Measurements from ENCODE around the gene SLC19A1.
A peak's percentile ranks its signal among the peaks of the same experiment; 100 is the strongest.

SLC19A1 gene

DNA sequence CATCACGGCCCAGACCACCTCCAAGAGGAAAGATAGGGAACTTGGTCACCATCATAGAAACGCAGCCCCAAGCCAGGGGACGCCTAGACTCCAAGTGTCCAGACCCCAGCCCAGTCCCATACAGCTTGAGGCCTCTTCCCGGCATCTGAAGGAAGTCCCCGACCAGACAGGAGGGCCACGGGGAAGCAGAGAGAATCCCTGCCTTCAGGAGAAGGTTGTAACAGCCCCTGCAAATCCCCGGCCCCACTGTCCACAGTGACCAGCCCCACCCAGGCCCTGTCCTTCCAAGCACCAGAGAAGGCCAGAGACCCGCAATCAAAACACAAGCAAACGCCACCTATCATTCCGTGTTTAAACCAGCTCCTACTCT lies 1.7 kb downstream of the SLC19A1 start:
- H3K4me1 ChIP-seq: 0 out of 2 replicates have a peak, but pooled peaks cover 2% of the 10 kb centered on the region
- TF ChIP-seq, protein P1, sequence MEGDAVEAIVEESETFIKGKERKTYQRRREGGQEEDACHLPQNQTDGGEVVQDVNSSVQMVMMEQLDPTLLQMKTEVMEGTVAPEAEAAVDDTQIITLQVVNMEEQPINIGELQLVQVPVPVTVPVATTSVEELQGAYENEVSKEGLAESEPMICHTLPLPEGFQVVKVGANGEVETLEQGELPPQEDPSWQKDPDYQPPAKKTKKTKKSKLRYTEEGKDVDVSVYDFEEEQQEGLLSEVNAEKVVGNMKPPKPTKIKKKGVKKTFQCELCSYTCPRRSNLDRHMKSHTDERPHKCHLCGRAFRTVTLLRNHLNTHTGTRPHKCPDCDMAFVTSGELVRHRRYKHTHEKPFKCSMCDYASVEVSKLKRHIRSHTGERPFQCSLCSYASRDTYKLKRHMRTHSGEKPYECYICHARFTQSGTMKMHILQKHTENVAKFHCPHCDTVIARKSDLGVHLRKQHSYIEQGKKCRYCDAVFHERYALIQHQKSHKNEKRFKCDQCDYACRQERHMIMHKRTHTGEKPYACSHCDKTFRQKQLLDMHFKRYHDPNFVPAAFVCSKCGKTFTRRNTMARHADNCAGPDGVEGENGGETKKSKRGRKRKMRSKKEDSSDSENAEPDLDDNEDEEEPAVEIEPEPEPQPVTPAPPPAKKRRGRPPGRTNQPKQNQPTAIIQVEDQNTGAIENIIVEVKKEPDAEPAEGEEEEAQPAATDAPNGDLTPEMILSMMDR (IDR thresholded peaks at IDR 0.05; ENCODE audit: low read depth, low read length): no peak
- H3K27me3 ChIP-seq: no peaks in the 10 kb centered on the region
- no peaks in the 10 kb centered on the region for H3K9me3 ChIP-seq
- H3K36me3 ChIP-seq: peaks cover 18% of the 10 kb centered on the region
- peak overlapping the region; percentile 66 for H3K4me3 ChIP-seq (ENCODE audit: low read depth, low read length)
- DNase-seq: peak; percentile 6

DNA sequence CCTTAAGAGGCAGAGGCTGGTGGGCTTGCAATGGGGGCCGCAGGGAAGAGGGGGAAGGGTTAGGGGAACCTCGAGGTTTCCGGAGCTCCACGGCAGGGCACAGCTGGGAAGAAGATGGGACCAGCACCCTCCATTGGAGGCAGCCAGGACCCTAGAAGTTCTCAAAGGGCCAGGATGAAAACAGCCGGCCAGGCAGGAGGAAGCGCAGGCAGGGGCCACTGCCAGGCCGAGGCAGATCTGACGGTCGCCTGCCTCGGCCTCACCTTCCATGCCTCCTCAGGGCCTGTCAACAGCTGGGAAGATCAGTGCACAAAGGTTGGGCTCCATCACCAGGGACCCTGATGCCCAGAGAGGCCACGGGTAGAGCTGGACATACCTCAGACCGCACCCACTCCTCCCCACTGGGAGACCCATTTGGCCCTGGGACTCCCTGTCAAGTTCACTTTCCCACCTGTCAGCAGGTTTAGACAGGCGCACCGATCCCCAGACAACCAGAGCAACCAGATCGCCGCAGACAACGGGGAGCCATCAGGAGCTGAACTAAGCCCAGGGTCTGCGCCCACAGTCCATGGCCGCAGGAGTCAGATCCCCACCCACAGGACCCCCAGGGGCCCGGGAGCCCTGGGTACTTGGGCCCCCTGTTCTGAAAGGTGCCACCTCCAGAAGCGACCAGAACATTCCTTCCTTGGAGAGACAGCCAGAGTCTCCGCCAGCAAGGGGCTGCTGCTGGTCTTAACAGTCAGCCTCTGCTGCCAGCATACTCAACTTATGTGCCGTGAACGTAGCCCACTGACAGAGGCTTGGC lies 2.2 kb downstream of the SLC19A1 start:
- TF ChIP-seq, protein P1 (IDR thresholded peaks at IDR 0.05; ENCODE audit: low read depth, low read length): no peak
- Histone ChIP-seq H3K36me3 (peaks cover 24% of the 10 kb centered on the region), H3K27me3 (no peaks in the 10 kb centered on the region), H3K9me3 (no peaks in the 10 kb centered on the region), H3K4me1 (peaks cover 5% of the 10 kb centered on the region), H3K4me3 (ENCODE audit: low read depth, low read length) (no peak overlapping the region; the same call in 1 of the 2 replicates)
- peak; percentile 8 for DNase-seq

DNA sequence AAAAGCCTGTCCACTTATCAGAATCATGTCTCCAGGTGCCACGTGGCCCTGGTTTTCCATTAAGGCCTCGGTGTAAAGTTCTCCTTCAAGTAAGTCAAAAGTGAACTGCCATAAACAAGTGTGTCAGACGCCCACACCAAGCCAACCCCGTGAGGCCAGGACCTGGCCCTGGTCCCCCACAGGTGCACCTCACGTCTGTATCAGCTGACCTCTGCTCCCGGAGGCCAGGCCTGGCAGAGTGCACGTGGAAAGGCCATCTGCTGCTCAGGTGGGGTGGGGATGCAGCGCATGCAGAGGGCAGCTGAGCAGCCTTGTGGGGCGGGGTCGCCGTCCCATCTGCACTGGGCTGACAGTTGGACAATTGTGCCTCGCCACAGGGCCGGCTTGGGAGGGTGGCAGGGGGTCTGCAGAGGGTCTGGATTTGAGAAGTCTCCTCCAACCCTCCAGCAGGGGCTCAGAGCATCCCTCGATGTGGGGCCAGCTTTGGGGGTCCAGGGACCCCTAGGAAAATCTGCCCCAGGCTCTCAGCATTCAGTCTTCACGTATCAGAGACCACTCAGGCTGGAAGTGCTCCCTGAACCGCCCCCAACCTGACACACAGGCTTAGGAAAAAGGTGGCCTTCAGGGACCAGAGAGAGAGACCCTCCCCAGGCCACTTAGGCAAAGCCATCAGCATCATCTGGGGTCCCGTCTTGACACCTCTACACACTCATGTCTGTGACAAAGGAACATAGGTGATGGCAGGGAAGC lies 3.0 kb downstream of the SLC19A1 start:
- Histone ChIP-seq H3K36me3 (peaks cover 32% of the 10 kb centered on the region), H3K9me3 (no peaks in the 10 kb centered on the region), H3K4me1 (peaks cover 12% of the 10 kb centered on the region), H3K27me3 (no peaks in the 10 kb centered on the region), H3K4me3 (ENCODE audit: low read depth, low read length) (no peak overlapping the region)
- TF ChIP-seq, protein P1 (IDR thresholded peaks at IDR 0.05; ENCODE audit: low read depth, low read length): no peak
- DNase-seq: peak; percentile 13

DNA sequence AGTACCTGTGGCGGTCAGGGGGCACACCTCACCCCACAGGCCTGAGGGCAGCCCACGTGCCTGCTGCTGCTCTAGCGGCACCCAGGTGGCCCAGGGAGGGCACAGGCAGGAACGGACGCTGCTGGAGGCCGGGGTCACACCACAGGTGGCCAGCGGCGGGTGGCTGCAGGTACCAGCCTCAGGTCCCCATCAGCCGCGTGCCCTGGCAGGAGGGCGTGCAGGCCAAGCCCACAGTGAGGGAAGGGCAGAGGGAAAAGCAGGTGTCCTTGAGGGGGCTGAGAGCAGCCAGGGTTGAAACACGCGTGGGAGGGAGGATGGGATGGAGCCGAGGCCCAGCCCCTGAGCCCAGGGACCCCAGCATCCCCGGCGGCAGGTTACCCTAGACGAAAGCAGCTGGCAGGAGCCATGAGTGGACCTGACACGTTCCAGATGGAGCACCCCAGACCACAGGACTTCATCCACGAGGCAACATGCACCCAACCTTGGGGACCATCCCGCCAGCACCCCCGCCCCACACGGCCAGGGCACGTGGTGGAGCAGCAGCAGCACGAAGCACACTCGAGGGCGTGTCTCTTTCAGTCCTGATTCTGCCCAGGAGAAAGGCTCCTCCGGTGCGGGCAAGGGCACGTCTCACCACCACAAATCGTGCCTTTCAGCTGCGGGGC lies 3.7 kb downstream of the SLC19A1 start:
- Histone ChIP-seq H3K27me3 (no peaks in the 10 kb centered on the region), H3K4me1 (peaks cover 14% of the 10 kb centered on the region), H3K9me3 (no peaks in the 10 kb centered on the region), H3K4me3 (ENCODE audit: low read depth, low read length) (no peak overlapping the region), H3K36me3 (peaks cover 39% of the 10 kb centered on the region)
- TF ChIP-seq, protein P1 (IDR thresholded peaks at IDR 0.05; ENCODE audit: low read depth, low read length): no peak
- peak; percentile 8 for DNase-seq

DNA sequence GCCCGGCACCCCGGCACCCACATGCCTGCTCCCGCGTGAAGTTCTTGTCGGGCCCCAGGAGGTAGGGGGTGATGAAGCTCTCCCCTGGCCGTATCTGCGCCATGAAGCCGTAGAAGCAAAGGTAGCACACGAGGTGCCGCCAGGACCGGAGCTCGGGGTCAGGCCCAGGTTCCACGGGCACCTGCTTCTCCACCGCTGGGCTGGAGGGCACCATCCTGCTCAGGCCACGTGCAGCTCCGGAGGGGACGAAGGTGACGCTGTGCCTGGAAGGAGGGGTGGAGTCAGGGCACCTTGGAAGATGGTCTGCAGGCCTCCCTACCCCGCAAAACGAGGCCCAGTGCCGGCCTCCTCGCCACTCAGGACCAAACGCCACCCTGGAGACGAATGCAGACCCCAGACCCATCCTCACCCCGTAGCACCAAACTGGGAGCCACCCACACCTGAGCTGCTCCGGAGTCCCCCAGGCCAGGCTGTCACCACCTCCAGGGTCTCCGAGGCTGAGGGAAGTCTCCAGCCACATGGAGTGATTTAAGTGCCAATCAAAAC lies 4.4 kb downstream of the SLC19A1 start:
- Histone ChIP-seq H3K4me3 (ENCODE audit: low read depth, low read length) (no peak overlapping the region), H3K36me3 (peaks cover 46% of the 10 kb centered on the region), H3K9me3 (no peaks in the 10 kb centered on the region), H3K4me1 (peaks cover 14% of the 10 kb centered on the region), H3K27me3 (no peaks in the 10 kb centered on the region)
- TF ChIP-seq, protein P1 (IDR thresholded peaks at IDR 0.05; ENCODE audit: low read depth, low read length): no peak
- no peak for DNase-seq

Data from BE2C (cell line).